ENCODE data around the gene UNC13D.
"Not testable (repeated sequence)": the region's sequence is repeated elsewhere in the genome, so short reads cannot be mapped to it uniquely, and the experiment has no call there.

The UNC13D gene

DNA sequence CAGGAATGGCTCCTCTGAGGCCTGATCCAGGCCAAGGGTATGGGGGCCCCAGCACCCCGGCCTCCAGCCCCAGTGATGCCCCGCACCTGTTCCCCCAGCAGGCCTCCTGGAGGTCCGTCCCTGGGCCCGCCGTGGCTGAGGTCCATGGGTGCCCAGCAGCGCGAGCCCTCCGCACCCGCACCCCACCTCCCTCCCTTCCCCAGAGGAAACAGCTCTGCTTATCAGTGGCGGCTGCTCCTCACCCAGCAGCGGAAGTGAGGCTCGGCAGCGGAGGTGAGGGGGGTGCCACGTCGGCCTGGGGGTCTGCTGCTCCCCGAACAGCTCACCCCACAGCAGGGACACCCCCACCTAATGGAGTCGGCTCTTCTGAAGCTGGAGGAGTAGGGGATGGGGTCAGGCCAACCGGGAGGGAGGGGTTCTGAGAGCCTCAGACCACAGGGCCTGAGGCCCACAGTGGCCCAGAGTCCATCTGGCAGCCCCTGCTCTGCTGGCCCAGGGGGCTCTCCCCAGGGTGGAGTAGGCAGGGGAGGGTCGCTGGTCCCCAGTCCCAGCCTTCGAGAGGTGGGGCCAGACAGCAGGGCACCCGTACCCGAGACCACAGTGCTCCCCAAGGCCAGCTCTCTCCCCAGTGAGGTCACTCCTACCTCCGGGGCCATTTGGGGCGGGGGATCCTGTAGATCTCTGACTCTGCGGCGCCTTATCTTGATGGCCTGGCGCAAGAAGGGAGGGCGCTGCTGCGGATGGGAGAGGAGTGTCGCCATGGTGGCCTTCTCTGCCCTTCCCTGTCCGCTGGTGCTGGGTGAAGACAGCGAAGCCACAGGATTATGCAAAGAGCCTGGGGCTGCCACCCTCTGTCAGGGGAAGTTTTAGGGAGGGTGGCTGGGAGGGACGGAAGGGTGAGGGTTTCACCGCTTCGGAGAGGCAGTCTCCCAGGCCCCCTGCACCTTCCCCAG, at the start of gene UNC13D:
Gene UNC13D (minus strand): TSS at position 828 of the 953 bp plus-strand sequence. CDS start 67 bp downstream, at position 761.
- DNase-seq, result no peak

DNA sequence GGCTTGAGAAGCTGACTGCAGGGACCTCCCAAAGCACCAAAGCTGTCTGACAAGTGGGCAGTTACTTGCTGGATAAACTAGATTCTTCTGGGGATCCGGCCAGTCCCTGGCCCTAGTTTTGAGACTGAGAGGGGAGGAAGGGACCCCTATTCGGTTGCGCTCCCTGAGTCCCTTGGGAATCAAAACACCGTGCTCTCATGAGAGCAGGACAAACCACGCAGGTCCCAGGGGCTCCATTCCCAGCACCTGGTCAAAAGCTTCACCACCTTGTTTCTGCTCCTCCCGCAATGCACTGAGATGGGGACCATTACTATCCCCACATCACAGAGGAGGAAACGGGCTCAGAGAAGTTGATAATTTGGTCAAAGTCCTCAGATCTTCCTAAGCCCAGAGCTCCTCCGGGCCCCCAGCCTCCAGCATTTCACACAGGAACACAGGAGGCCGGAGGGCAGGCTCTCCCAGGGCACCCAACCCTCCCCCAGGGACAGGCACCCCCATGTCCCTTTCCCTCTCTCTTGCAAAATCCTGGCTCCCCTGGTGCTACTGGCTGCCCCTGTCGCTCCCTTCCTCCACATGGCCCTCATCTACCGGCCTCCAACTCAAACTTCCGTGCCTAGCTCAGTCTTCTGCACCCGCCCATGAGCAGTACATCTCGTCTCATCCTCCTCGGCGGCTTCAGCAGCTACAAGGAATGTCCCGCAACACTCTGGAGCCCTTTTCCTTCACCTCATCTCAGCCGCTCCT, 49.3 kb upstream of the UNC13D start:
- no peak for DNase-seq

DNA sequence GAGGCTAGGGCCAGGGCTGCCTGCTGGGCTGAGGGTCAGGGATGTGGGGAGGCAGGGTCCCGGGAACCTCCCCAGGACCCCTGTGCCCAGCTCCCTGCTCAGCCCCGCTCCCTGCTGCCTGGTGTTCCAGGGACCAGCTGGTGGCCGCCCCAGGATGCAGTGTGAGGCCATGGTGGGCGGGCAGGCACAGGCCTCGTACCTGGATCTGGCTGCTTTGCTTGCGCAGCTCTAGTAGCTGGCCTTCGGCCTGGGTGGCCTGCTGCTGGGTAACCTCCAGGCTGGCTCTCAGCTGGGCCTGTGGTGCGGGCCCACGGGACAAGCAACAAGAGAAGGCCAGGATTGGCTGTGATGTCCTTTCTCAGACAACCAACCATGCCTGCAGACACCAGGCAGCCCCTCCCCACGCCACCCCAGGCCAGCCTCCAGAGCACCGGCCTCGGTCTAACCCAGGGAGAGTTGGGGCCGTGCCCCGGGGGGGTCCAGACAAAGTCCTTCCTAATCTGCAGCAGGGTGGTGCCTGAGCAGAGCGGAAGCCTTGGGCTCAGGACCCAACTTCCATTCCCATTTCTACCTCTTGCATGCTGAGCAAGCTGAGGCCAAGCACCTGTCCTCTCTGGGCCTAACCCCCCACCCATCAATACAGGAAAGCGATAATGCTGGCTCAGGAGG, 48.5 kb upstream of the UNC13D start:
- no peak for DNase-seq

DNA sequence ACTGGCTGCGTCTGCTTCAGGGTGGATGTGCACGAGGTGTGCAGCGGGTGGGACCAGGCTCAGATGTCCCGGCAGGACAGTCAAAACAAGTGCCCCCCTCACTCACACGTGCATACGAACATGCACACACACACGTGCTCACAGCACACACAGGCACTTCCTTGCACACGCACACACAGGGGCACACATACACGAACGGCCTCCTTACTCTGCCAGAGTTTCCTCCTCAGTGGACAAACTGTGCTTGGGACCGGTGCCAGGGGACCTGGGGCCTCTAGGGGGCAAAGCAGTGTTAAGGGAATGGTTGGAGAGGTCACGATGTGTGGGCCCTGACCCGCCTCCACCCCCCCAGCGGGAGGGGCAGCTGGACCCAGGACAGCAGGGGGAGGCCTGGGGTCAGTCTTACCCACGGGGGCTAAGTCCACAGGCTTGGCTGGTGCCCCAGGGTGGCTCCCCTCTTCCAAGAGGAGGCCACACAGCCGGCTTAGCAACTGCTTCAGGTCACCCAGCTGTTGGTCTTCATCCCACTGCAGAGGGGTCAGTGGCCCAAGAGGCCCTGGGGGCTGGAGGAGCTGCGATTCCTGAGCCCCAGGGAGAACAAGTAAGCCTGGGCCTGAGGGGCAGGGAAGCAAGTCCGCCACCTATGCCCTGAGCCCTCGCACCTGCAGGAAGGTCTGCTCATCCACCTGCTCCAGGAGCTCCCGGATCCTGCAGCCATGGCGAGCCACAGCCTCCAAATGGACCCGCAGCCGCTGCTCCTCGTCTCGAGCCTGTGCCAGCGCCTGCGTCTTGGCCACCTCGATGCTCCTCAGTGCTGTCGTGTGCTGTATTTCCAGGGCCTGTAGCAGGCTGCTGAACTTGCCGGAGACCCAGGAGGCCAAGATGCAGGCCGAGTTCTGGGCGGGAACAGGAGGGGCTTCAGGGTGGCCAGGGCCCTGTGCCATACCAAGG, 47.7 kb upstream of the UNC13D start:
- no peak for DNase-seq

DNA sequence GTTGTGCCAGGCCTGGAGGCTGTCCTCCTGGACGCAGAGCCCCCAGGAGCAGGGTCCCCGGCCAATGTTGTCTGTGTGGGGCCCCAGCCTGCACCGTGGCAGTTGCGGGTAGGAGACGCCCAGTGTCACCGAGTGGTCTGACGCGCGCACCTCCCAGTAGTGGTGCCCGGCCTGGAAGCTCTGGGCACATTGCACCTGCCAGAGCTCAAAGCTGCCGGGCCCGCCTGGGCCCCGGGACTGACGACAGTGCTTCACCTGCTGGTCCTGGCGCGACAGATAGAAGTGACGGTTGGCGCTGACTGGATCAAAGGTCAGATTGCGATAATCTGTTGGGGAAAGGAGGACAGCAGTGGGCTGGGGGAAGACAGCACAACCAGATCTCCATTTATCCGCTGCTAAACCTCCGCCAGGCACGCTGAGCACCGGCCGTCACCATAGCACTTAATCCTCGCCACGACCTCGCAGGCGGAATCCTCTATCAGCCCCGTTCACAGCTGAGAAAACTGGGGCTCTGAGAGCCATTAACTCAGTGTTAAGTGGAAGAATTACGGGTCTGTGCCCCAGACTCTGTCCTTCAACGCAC, 46.9 kb upstream of the UNC13D start:
- peak; percentile 19 for DNase-seq

DNA sequence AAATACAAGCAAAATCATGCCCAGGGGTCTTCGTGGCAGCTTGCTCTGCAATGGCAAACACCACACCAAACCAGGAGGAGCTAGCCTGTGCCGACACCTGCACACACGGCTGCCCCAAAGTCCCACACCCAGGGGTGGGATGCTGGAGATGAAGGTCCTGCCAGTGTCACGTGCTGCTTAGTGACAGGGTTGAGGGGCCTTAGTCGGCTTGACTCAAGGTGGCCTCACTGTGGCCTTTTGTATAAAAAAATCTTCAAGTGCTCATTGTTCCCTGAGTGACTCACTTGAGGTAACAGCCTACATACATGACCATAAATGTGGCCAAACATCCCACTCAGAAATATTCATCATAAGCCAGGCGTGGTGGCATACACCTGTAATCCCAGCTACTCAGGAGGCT, 45.2 kb upstream of the UNC13D start:
- peak; percentile 15 for DNase-seq

DNA sequence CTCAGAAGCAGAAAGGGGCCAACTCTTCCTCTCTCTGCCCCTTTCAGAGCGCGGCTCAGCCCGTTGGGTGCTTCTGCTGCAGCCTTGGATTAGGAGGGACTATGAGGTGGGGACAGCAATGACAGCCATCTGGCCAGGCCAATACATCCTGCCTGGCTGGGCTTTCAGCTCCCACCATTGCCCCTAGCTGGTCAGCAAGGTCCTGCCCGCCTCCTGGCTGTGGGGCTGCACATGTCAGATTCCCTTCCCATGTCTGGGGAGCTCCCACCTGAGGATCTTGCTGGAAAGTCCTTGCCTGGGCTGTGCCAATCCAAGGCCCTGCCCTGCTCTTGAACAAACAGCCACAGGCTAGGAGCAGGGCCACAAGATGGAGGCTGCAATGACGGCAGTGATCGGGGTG, 44.3 kb upstream of the UNC13D start:
- no peak for DNase-seq

DNA sequence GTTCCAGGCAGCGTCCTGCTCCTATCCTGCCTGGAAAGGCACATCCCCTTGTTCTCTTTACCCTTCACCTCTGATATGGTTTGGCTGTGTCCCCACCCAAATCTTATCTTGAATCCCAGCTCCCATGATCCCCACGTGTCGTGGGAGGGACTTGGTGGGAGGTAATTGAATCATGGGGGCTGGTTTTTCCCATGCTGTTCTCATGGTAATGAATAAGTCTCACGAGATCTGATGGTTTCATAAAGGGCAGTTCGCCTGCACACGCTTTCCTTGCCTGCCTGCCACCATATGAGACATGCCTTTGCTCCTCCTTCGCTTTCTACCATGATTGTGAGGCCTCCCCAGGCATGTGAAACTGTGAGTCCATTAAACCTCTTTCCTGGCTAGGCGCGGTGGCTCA, 41.7 kb upstream of the UNC13D start:
- DNase-seq, result not testable (repeated sequence)

DNA sequence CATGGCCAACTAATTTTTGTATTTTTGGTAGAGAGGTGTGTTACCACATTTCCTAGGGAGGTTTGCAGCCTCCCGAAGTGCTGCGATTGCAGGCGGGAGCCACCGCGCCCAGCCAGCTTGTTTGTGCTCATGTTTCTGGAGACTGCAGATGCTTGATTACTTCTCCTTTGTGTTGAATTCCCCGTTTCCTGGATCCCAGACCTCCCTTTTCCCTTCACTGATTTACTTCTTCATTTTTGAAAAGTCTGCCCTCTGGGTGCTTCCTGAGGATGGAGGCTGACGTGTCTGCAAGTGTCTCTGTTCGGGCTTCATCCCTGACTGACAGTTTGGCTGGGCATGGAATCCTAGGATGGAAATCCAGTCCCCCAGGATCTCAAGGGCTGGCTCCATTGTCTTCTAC, 41.2 kb upstream of the UNC13D start:
- no peak for DNase-seq

DNA sequence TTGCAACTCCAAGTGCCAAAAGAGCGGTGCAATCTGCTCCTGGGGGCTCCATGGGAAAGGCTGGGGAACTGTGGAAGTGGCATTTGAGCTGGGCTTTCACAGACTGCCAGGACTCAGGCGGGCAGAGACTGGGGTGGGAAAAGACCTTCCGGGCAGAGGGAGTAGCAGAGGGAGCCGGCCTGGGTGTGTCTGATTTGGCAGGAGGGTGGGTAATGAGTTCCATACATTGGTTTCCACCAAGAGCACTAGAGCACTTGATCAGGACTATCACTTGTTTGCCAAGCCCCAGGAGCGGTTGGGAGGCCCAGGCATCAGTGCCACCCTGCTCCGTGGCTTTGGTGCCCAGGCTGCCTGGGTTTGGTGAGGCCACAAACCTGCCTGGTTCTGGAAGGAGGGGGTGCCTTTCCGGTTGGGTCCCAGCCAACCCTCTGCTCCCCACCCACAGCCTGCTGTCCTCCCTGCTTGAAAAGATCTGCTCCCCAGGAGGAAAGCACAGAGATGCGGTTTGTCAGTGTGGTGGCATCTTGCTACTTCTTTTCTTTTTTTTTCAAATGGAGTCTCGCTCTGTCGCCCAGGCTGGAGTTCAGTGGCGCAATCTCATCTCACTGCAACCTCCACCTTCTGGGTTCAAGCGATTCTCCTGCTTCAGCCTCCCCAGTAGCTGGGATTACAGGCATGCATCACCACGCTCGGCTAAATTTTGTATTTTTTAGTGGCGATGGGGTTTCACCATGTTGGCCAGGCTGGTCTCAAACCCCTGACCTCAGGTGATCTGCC, 37.7 kb upstream of the UNC13D start:
- no peak for DNase-seq

DNA sequence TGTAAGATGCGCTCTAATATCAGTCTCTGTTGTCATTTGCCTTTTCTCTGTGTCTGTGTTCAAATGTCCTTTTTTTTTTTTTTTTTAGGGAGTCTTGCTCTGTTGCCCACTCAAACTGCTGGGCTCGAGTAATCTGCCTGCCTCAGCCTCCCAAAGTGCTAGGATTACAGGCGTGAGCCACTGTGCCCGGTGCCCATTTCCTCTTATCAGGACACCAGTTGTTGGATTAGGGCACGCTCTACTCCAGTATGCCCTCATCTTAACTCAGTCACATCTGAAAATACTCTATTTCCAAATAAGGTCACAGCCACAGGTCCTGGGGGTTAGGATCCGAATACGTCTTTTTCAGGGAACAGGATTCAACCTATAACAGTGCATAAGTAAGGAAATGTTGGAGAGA, 36.1 kb upstream of the UNC13D start:
- DNase-seq, result no peak

DNA sequence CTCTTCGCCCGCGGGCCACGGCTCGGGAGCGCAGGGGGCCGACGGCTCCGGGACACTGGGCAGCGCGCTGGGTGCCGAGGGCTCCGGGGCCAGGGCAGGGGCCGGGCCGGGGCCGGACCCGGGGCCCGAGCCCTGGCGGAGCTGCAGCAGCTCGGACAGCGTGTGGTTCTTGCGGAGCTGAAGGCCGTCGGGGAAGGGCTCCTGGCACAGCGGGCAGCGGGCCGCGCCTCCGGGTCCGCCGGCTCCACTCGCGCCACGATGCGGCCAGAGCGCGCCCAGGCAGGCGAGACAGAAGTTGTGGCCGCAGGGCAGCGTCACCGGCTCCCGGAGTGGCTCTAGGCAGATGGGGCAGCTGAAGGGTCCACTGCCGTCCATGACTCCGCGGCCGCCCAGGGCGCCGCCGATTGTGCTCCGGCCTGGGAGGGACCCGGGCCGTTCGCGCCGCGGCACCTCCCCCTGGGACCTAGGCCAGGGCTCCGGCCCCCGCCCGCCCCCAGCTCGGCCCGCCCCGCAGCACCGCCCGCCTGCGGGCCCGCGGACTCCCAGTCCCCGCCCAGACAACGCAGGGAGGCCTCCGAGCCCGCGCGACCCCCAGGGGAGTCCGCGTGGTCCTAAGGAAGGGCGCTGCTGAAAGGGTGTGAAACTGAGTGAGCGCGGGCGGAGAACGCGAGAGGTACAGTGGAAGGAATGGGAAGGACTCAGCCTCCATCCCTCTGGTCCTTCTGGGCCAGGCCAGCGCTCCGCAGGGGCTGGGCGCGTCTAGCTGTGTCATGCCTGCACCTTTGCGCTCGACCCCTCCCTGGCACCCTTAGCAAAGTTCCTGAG, 34.2 kb upstream of the UNC13D start, which contains the start of gene TRIM47:
Gene TRIM47 (minus strand): TSS at position 408 of the 825 bp plus-strand sequence. CDS start 33 bp downstream, at position 375.
- peak; percentile 83 for DNase-seq

DNA sequence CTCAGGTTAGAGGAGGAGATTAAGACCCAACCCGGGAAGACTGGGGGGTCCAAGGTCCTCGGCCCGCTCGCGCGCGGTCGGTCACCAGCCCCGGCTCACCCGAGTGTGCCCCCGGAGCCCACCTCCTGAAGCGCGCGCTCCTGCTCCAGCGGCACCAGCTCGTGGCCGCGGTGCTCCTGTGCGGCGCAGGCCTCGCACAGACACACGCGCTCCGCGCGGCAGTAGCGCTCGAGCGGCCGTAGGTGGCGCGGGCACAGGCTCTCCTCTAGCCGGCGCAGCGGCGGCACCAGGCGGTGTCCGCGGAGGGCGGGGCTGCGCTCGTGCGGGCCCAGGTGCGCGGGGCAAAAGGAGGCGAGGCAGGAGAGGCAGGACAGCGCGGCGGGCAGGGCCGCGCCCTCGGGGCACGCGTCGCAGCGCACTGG, 33.6 kb upstream of the UNC13D start:
- peak; percentile 80 for DNase-seq

DNA sequence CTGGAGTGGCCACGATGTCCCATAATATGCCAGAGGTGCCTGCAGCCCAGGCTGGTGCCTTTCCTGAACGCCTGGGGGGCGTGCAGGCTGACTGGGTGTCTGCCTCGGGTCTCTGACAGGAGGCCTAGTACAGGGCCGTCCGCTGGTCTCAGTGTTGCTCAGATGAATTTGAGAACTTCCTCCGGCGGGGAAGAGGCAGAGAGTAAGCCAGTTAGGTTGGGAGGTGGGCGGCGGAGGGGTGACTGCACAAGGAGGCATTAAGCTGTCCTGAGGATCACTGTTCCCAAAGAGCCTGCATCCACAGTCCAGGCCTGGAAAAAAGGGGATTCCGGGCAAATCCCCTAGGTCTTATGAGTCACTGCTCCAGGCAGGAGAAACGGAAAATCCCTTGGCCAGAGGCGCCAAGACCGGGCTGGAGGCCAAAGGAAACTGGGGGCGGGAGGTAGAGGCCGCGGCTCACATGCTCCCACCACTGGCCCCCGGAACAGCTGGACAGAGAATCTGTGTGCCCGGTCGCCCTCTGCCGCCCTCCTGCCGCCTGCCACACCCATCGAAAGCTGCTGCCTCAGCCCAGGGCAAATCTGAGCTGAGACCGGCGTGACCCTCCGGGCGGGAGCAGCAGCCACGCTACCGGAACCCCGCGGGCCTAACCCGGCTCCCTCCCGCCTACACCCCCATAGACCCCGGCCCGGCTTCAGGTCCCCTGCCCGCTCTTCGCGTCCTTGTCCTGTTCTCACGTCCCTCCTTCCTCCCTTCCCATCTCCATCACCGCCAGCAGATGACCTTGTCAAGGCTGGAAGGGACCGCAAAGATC, 32.9 kb upstream of the UNC13D start:
- peak; percentile 98 for DNase-seq

DNA sequence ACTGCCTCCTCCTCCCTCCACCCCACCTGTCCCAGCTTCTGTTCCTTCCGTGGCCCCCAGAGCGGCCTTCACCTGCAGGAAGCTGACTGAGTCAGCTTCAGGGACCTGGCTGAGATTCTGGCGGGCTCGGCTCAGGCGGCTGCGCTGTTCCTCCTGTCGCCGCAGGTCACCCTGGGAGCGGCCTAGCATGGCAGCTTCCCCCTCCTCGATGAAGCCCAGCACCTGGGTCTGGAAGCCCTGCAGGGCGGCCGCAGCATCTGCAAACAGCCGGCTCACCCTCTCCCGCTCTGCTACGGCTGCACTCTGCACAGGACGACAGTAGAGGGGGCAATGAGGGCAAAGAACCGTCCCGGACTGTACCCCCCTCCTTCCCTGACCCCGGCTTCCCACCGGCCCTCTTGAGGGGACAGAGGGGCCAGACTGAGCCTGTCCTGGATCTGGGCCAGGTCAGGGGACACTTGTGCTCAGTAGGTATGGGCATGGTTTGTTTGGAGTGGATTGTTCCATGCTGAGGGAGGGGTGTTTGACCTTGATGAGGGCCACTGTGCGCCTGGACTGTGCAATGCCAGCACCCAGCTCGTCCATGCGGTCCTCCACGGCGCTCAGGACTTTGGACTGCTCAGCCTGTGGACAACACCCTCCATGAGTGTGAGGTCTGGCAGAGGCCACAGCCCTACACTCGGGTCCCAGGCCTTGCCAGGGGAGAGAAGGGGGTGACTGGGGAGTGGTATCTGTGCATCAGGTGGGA, 32.2 kb upstream of the UNC13D start:
- DNase-seq, result no peak

DNA sequence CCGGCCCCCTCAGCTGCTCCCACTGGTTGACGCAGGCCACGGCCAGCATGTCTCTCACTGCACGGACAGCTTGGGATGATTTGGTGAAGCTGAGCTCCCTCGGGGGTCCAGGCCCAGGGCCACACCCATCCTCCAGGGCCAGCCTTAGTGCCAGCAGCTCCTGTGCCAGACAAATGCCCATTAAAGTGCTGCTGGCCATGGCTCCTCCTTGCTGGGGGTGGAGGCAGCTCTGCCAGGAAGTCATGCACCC, 31.7 kb upstream of the UNC13D start:
- no peak for DNase-seq

DNA sequence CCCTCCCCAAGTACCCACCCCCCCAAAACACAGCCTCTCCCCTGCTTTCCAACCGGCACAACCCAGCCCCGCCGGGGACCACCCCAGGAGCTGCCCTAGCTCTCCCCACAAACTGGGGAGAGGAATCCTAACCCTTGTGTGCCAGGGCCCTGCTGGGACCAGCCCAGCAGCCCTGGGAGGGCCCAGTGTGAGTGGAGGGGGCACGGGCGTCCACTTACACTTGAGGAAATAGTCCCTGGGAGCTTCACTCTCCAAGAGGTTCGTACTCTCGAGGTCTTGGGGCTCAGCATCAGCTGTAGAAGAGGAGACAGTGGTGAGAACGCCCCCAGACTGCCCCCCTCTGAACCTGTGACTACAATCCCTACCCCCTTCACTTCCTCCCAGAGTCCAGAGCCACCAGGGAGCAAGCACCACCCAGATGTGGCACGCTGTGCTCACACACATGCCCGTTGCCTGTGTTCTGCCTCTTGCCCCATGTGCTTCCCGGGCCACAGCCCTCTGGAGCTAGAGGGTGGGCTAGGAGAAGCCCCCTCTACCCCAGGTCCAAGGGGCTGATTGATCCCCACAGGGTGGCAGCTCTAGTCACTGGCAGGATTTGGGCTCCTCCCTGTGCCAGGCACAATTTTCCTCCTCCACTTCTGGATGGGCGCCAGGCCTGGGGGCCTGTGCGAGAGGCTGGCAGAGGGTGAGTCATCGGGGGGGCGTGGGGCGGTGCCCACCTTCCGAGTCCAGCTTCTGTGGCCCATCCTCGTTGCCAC, 31.2 kb upstream of the UNC13D start:
- no peak for DNase-seq

Data from femur (tissue), 1 donor.